SU-DHL-6 (cell line): ENCODE results near the gene RAD51B.

Source experiments
- H2AFZ ChIP-seq: fragments of 200-600 bp; sonication (generic); 2 replicates; pipeline ENCODE4 v1.6.1; 2014; ENCODE audit warnings: low read depth, mild to moderate bottlenecking, moderate library complexity, mixed read lengths, antibody characterized with exemption, low read length; ENCODE audit not compliant: severe bottlenecking
- H3F3A ChIP-seq: fragments of 200-600 bp; shearing (Covaris generic); 2 replicates; pipeline ENCODE4 v1.6.0; 2016; ENCODE audit warnings: antibody characterized with exemption, mild to moderate bottlenecking; ENCODE audit not compliant: insufficient read depth
- H3K27ac ChIP-seq: fragments of 200-600 bp; sonication (generic); 2 replicates; pipeline ENCODE4 v1.5.1; 2016; ENCODE audit warnings: low read depth, mild to moderate bottlenecking, low read length, moderate library complexity, mixed read lengths
- H3K27me3 ChIP-seq: fragments of 200-600 bp; sonication (generic), shearing (Covaris generic); 2 replicates; pipeline ENCODE4 v1.6.0; 2014; ENCODE audit warnings: mild to moderate bottlenecking, low read length
- H3K36me3 ChIP-seq: fragments of 200-600 bp; sonication (generic); 2 replicates; pipeline ENCODE4 v1.6.1; 2014; ENCODE audit warnings: mild to moderate bottlenecking, low read length, mixed read lengths
- H3K4me2 ChIP-seq: fragments of 300-600, 200-600 bp; shearing (Covaris generic), sonication (generic); 2 replicates; pipeline ENCODE4 v1.6.0; 2014; ENCODE audit warnings: low read length, low read depth, mild to moderate bottlenecking; ENCODE audit not compliant: poor library complexity, severe bottlenecking
- H3K4me3 ChIP-seq: fragments of 200-600 bp; sonication (generic); 2 replicates; pipeline ENCODE4 v1.5.1; 2014; ENCODE audit warnings: antibody characterized with exemption, low read length, mild to moderate bottlenecking, mixed read lengths; ENCODE audit not compliant: insufficient read depth, poor library complexity, severe bottlenecking
- H3K79me2 ChIP-seq: fragments of 200-600 bp; sonication (generic); 2 replicates; pipeline ENCODE4 v1.6.1; 2014; ENCODE audit warnings: mild to moderate bottlenecking, low read length, moderate library complexity; ENCODE audit not compliant: insufficient read depth
- H3K9ac ChIP-seq: fragments of 200-600 bp; sonication (generic); 2 replicates; pipeline ENCODE4 v1.7.0; 2014; ENCODE audit warnings: mild to moderate bottlenecking, low read length
- H3K9me2 ChIP-seq: fragments of 200-600 bp; sonication (generic); replicated peaks from 2 replicates; pipeline ENCODE4 v1.6.1; 2014; ENCODE audit warnings: low read length; ENCODE audit not compliant: insufficient read depth
- H3K9me3 ChIP-seq: fragments of 200-600 bp; sonication (generic); 2 replicates; pipeline ENCODE4 v1.6.1; 2014; ENCODE audit warnings: low read length, mixed read lengths; ENCODE audit not compliant: insufficient read depth
- H4K20me1 ChIP-seq: fragments of 200-600 bp; sonication (generic); 2 replicates; pipeline ENCODE4 v1.6.1; 2014; ENCODE audit warnings: low read depth, mild to moderate bottlenecking, antibody characterized with exemption, low read length, moderate library complexity, mixed read lengths
- EZH2phosphoT487 ChIP-seq: fragments of 200-600 bp; sonication (generic), shearing (Covaris generic); conservative IDR thresholded peaks from 2 replicates; pipeline ENCODE4 v1.6.1; 2018; ENCODE audit warnings: mild to moderate bottlenecking, antibody characterized with exemption, low read length, moderate library complexity, mixed read lengths
- TF ChIP-seq, protein P1 (sequence below): fragments of 200-600 bp; sonication (generic); IDR thresholded peaks from one replicate; pipeline ENCODE4 v1.5.1; 2017; ENCODE audit warnings: antibody characterized with exemption, mild to moderate bottlenecking, low read length, moderate library complexity; ENCODE audit not compliant: insufficient read depth, poor library complexity, severe bottlenecking

Gene RAD51B

DNA sequence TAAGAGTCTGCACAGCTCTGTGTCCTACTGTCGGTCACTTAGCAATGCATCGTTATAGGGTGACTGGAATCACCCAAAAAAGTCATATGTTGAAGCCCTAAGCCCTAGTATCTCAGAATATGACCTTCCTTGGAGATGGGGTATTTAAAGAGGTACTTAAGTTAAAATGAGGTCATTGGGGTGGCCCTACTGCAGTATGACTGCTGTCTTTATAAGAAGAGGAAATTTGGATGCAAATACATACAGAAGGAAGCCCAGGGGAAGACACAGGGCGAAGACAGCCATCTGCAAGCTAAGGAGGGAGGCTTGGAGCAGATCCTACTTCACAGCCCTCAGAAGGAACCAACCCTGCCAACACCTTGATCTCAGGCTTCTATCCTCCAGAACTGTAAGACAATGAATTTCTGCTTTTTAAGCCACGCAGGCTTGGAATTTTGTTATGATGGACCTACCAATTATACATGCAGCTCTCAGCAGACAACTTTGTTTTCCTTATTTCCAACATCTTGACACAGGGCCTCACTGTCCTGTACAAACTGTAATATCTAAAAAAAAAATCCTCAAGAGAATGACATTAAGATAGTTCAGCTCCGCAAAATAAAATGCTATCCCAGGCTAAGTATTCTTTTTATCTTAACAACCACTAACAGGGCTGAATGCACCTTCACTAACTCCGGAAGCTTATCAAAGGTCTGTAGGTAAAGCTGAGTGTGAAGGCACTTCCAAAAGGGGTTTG, 932.9 kb downstream of the RAD51B start:
- Histone ChIP-seq H3K9me2 (no peaks in the 10 kb centered on the region), H3K27me3 (no peaks in the 10 kb centered on the region), H2AFZ (no peak overlapping the region), H3K9ac (no peak overlapping the region), H4K20me1 (no peaks in the 10 kb centered on the region), H3K79me2 (no peaks in the 10 kb centered on the region), H3K4me3 (no peak overlapping the region), H3K9me3 (no peaks in the 10 kb centered on the region), H3F3A (no peaks in the 10 kb centered on the region), H3K36me3 (no peaks in the 10 kb centered on the region), H3K27ac (no peak overlapping the region), H3K4me2 (no peak overlapping the region)
- no peak for TF ChIP-seq EZH2phosphoT487
- TF ChIP-seq, protein P1, sequence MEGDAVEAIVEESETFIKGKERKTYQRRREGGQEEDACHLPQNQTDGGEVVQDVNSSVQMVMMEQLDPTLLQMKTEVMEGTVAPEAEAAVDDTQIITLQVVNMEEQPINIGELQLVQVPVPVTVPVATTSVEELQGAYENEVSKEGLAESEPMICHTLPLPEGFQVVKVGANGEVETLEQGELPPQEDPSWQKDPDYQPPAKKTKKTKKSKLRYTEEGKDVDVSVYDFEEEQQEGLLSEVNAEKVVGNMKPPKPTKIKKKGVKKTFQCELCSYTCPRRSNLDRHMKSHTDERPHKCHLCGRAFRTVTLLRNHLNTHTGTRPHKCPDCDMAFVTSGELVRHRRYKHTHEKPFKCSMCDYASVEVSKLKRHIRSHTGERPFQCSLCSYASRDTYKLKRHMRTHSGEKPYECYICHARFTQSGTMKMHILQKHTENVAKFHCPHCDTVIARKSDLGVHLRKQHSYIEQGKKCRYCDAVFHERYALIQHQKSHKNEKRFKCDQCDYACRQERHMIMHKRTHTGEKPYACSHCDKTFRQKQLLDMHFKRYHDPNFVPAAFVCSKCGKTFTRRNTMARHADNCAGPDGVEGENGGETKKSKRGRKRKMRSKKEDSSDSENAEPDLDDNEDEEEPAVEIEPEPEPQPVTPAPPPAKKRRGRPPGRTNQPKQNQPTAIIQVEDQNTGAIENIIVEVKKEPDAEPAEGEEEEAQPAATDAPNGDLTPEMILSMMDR: no peak

DNA sequence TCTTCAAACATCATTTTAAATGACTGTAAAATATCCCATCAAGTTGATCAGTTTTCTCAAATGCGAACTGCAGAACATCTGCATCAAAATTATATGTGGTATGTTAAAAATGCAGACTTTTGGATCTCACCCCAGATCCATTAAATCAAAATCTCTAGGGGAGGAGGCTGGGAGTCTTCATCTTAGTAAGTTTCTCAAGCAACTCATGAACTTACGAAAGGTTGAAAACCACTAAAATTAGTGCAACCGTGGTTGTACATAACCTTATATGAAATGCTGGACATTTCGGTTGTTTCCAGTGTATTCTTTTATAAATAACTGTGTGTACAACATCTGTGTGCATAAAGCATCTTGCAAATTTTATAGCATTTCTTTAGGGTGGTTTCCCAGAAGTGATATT, 934.1 kb downstream of the RAD51B start:
- H3K79me2 ChIP-seq: no peaks in the 10 kb centered on the region
- H4K20me1 ChIP-seq: no peaks in the 10 kb centered on the region
- H3K27ac ChIP-seq: no peak overlapping the region
- no peak overlapping the region for H3K9ac ChIP-seq
- no peaks in the 10 kb centered on the region for H3F3A ChIP-seq
- H3K9me2 ChIP-seq: no peaks in the 10 kb centered on the region
- TF ChIP-seq, protein P1: no peak
- no peak for TF ChIP-seq EZH2phosphoT487
- H3K36me3 ChIP-seq: no peaks in the 10 kb centered on the region
- H3K27me3 ChIP-seq: no peaks in the 10 kb centered on the region
- H3K4me3 ChIP-seq: no peak overlapping the region
- no peak overlapping the region for H3K4me2 ChIP-seq
- no peaks in the 10 kb centered on the region for H3K9me3 ChIP-seq
- H2AFZ ChIP-seq: no peak overlapping the region

DNA sequence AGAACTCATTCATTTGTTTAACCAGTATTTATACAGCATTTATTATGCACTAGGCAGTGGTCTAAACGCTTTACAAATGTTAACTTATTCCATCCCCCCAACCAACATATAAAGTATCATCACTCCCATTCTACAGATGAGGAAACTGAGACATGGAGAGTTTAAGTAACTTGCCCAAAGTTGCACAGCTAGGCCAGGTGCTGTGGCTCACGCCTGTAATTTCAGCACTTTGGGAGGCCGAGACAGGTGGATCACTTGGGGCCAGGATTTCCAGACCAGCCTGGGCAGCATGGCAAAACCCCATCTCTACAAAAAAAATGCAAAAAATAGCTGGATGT, 935.4 kb downstream of the RAD51B start:
- Histone ChIP-seq H4K20me1 (no peaks in the 10 kb centered on the region), H3K79me2 (no peaks in the 10 kb centered on the region), H3K4me2 (no peak overlapping the region), H3K27ac (no peak overlapping the region), H2AFZ (no peak overlapping the region), H3K4me3 (no peak overlapping the region), H3K9me3 (no peaks in the 10 kb centered on the region), H3K27me3 (no peaks in the 10 kb centered on the region), H3K9me2 (no peaks in the 10 kb centered on the region), H3K9ac (no peak overlapping the region), H3K36me3 (no peaks in the 10 kb centered on the region), H3F3A (no peaks in the 10 kb centered on the region)
- TF ChIP-seq EZH2phosphoT487: no peak
- TF ChIP-seq, protein P1: no peak
